GM18519 (cell line): Measurements from ENCODE around the gene CEACAM16.

ENCODE experiments used
- ATAC-seq: cut with Tn5 transposase; IDR thresholded peaks from one replicate; pipeline ENCODE4 v1.9.1; 2021; ENCODE audit warnings: mild to moderate bottlenecking, moderate library complexity; ENCODE audit not compliant: unreplicated experiment, low FRiP score

The CEACAM16 gene

DNA sequence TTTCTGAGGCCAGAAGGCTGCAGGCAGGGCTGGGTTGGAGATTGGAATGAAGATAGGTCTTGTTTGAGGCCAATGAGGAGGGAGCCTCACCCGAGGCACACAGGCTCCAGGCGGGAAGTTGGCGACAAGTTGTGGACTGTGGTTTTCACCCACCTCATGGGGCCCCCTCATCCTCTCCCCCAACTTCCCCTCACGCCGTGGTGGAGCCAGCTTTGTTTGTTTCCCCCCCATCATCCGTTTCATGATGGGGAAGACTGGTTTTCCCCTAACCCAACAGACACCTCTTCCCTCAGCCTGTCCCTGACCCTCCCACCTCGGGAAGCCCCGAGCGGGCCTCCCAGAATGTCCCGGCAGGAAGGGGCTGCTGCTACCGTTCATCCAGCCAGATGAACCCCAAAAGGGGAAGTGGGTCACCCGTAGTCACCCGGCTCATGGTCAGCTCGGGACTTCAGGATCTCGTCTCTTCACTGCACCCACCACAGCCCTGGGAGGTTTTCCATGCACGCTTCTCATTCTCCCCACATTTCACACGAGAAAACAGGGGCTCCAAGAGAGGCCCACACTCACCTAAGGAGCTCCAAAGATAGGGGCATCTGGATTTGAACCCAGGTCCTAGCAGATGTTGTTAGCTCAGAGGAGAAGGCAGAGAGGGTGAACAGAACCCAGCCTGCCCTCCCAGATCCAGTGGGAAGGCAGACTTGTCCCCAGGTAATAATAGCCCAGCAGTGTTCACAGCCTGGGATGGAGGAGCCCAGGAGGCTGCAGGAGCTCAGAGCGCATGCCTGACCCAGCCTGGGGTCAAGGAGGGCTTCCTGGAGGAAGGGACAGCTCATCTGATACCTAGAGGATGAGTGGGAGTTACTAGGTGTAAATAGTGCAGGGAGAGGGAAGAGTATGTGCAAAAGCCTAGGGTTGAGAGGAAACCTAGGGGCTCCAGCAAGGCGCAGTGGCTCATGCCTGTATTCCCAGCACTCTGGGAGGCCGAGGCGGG lies 23.5 kb downstream of the CEACAM16 start:
- ATAC-seq, result no peak

GRCh38 chr19:44723299-44723951 lies 24.5 kb downstream of the CEACAM16 start:
- no peak for ATAC-seq

- ATAC-seq, result no peak
These were observed 25.0 kb downstream of the CEACAM16 start for GRCh38 chr19:44723952-44724319.

DNA sequence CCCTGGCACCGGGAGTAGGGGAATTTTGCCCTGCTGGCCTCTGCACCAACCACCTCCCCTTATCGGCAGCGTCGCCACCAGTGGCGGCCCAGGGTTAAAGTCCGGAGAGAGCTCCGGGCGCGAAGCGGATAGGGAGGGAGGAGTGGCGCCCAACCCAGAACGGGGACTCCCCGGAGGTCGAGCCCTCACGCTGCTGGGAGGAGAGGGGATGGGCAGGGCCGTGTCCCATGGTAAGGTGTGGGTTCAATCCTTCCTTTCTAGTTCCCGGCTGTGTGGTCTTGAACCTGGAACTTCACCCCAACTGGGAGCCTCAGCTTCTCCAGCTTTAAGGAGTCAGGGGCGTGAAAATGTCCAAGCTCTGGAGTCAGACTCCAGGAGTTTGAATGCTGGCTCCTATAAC lies 26.3 kb downstream of the CEACAM16 start:
- no peak for ATAC-seq

- no peak for ATAC-seq
These were observed 26.7 kb downstream of the CEACAM16 start for GRCh38 chr19:44725684-44726083.

DNA sequence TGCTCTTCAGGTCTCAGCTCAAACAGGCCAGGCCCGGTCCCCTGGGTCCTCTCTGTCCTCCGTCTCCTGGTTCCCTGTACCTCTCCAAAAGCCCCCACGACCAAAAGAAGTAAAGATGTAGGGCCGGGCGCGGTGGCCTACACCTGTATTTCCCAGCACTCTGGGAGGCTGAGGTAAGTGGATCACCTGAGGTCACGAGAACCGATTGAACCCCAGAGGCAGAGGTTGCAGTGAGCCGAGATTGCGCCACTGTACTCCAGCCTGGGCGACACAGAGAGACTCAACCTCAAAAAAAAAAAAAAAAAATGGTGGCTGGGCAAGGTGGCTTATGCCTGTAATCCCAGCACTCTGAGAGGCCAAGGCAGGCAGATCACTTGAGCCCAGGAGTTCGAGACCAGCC lies 27.5 kb downstream of the CEACAM16 start:
- no peak for ATAC-seq

DNA sequence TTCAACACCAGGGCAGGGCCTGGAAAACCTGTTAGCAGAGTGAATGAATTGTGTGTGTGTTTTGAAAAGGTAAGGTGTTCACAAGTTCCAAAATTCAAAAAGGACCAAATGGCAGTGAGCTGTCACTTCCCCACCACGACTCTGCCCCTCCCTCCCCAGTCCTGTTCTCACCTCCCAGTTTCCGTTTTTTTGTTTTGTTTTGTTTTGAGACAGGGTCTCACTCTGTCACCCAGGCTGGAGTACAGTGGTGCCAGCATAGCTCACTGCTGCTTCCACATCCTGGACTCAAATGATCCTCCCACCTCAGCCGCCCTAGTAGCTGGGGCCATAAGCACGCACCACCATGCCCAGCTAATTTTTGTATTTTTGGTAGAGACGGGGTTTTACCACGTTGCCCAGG lies 29.2 kb downstream of the CEACAM16 start:
- ATAC-seq, result no peak

GRCh38 chr19:44729516-44730033 lies 30.6 kb downstream of the CEACAM16 start:
- ATAC-seq, result no peak

GRCh38 chr19:44731081-44731480 lies 32.1 kb downstream of the CEACAM16 start:
- no peak for ATAC-seq

DNA sequence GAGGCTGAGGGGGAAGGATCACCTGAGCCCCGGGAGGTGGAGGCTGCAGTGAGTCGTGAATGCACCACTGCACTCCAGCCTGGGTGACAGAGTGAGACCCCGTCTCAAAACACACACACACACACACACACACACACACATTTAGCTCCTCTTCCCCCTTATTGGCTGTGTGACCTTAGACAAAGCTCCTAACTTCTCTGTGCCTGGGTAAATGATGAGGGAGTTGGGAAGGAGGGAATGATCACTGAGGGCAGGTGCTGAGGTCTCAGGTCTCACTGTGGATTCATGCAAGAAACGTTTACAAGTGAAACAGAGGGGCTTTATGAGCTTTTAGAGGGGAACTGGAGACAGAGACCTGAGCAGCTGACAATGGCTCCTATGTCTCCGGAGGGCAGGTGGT lies 32.7 kb downstream of the CEACAM16 start:
- no peak for ATAC-seq

- no peak for ATAC-seq
These were observed 33.5 kb downstream of the CEACAM16 start for GRCh38 chr19:44732235-44733014.

DNA sequence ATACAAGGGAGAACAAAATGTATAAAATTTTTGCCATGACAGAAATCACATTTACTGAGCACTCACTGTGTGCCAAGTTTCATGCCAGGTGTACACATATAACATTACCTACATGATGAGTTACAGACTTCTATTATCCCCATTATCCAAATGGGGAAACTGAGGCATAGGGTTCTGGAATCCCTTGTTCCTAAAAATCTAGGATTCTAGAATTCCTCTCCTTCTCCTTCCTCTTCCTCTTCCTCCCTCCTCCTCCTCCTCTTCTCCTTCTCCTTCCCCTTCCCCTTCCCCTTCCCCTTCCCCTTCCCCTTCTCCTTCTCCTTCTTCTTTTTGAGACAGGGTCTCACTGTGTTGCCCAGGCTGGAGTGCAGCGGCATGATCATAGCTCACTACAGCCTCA lies 35.4 kb downstream of the CEACAM16 start:
- ATAC-seq, result no peak

GRCh38 chr19:44735011-44735410 lies 36.1 kb downstream of the CEACAM16 start:
- ATAC-seq, result no peak

- ATAC-seq, result no peak
These were observed 38.5 kb downstream of the CEACAM16 start for GRCh38 chr19:44737238-44738071.

- no peak for ATAC-seq
These were observed 39.2 kb downstream of the CEACAM16 start for GRCh38 chr19:44738136-44738535.

GRCh38 chr19:44738603-44739558 lies 39.9 kb downstream of the CEACAM16 start:
- no peak for ATAC-seq

DNA sequence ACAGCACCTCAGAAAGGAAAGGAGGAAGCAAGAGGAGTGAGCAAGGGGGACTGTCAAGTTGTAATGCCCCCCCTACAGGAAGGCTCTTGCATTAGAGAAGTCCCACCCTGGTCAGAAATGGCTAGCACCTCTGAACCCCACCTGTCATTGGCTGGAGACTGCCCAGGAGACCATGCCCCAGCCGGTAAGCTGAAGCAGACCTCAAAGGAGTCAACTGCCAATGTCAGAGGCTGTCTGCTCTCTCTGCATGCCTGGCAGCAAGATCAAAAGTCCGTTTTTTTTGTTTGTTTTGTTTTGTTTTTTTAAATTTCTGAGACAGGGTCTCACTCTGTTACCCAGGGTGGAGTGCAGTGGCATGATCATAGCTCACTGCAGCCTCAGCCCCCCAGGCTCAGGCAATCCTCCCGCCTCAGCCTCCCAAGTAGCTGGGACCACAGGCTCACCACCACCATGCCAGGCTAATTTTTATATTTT lies 41.4 kb downstream of the CEACAM16 start:
- no peak for ATAC-seq

- no peak for ATAC-seq
These were observed 42.3 kb downstream of the CEACAM16 start for GRCh38 chr19:44741258-44741731.
